ENCODE data around the gene TSEN15.
A peak's percentile ranks its signal among the peaks of the same experiment; 100 is the strongest.
"Not testable (repeated sequence)": the region's sequence is repeated elsewhere in the genome, so short reads cannot be mapped to it uniquely, and the experiment has no call there.

The TSEN15 gene

GRCh38 chr1:184056921-184057555 lies 5.5 kb downstream of the TSEN15 start:
- DNase-seq = no peak

- no peak for DNase-seq
Observed at GRCh38 chr1:184059887-184060286, 8.4 kb downstream of the TSEN15 start.

- no peak for DNase-seq
Observed at GRCh38 chr1:184060316-184060715, 8.8 kb downstream of the TSEN15 start.

GRCh38 chr1:184061396-184062003 lies 10.0 kb downstream of the TSEN15 start:
- DNase-seq = no peak

- DNase-seq = no peak
Observed at GRCh38 chr1:184062640-184063286, 11.2 kb downstream of the TSEN15 start.

- DNase-seq = no peak
Observed at GRCh38 chr1:184065559-184065958, 14.0 kb downstream of the TSEN15 start.

GRCh38 chr1:184068354-184068753 lies 16.8 kb downstream of the TSEN15 start:
- DNase-seq = no peak

GRCh38 chr1:184069675-184070074 lies 18.1 kb downstream of the TSEN15 start:
- no peak for DNase-seq

- no peak for DNase-seq
Observed at GRCh38 chr1:184072376-184072775, 20.8 kb downstream of the TSEN15 start.

- no peak for DNase-seq
Observed at GRCh38 chr1:184074383-184074782, 22.9 kb downstream of the TSEN15 start.

GRCh38 chr1:184075055-184076029 lies 23.8 kb downstream of the TSEN15 start:
- DNase-seq = peak; percentile 26 to 69

- peak; percentile 10 to 51 for DNase-seq
Observed at GRCh38 chr1:184078564-184079249, 27.2 kb downstream of the TSEN15 start.

GRCh38 chr1:184080309-184080708 lies 28.8 kb downstream of the TSEN15 start:
- no peak for DNase-seq

GRCh38 chr1:184082541-184083415 lies 31.2 kb downstream of the TSEN15 start:
- no peak for DNase-seq

- DNase-seq = no peak
Observed at GRCh38 chr1:184085667-184086066, 34.1 kb downstream of the TSEN15 start.

- no peak for DNase-seq
Observed at GRCh38 chr1:184088037-184088436, 36.5 kb downstream of the TSEN15 start.

GRCh38 chr1:184093071-184093470 lies 41.5 kb downstream of the TSEN15 start:
- DNase-seq = no peak

- DNase-seq = peak in 1 of 2 experiments; percentile 43
Observed at GRCh38 chr1:184096005-184096404, 44.5 kb downstream of the TSEN15 start.

- DNase-seq = not testable (repeated sequence)
Observed at GRCh38 chr1:184096580-184096979, 45.0 kb downstream of the TSEN15 start.

GRCh38 chr1:184101141-184101540 lies 49.6 kb downstream of the TSEN15 start:
- DNase-seq = no peak

- peak; percentile 26 to 67 for DNase-seq
Observed at GRCh38 chr1:184101571-184101970, 50.0 kb downstream of the TSEN15 start.

Measured in NCI-H524 (cell line).